Adrenal gland (tissue), 12 donors: ENCODE data around the gene AHNAK. TPM values are rescaled to one million over a fixed set of nuclear protein-coding genes. Genes with fewer than 3 reads are reported as not detected.

Experiments
- DNase-seq, 7 donors: peaks; one replicate each; pipeline ENCODE4 v3.0.0-alpha.2; 2019 to 2020
- H3K27ac ChIP-seq, 5 donors: fragments of 200-600 bp; sonication (generic) in 4 of 5; 1 replicate in 3 of 5; 2 replicates in 2 of 5; pipeline versions ENCODE4 v1.5.1 to v1.8.0; 2016 to 2020; ENCODE audit warnings: mild to moderate bottlenecking in 1 of 5
- H3K27me3 ChIP-seq: fragments of 200-600 bp; 2 replicates; pipeline ENCODE4 v1.8.0; 2021
- H3K36me3 ChIP-seq, 2 donors: fragments of 200-600 bp; replicated peaks in 1 of 2; 1 replicate in 1 of 2; 2 replicates in 1 of 2; pipeline versions ENCODE4 v1.5.1 to v1.8.0; 2018 to 2022
- H3K4me1 ChIP-seq, 2 donors: fragments of 200-600 bp; replicated peaks in 1 of 2; 1 replicate in 1 of 2; 2 replicates in 1 of 2; pipeline versions ENCODE4 v1.5.1 to v1.8.0; 2018 to 2021
- H3K4me3 ChIP-seq, 4 donors: fragments of 200-600 bp; sonication (generic) in 3 of 4; one replicate each; pipeline ENCODE4 v1.5.1; 2016 to 2018
- H3K9me3 ChIP-seq, 3 donors: fragments of 200-600 bp; sonication (generic) in 1 of 3; replicated peaks in 1 of 3; 1 replicate in 2 of 3; 2 replicates in 1 of 3; pipeline versions ENCODE4 v1.5.1 to v1.8.0; 2016 to 2021
- CTCF ChIP-seq, 6 experiments: fragments of 450-650 bp in 4 of 6; fragments of 200-600 bp in 2 of 6; sonication (generic) in 1 of 6; IDR thresholded peaks; 1 replicate in 5 of 6; 2 replicates in 1 of 6; pipeline versions ENCODE4 v1.5.1 to v1.8.0; 2016 to 2021; ENCODE audit warnings: antibody characterized with exemption in 6 of 6, mild to moderate bottlenecking in 2 of 6, moderate library complexity in 1 of 6
- POLR2A ChIP-seq, 2 donors: fragments of 450-650 bp; IDR thresholded peaks; one replicate each; pipeline ENCODE4 v1.6.1; 2017; ENCODE audit warnings: antibody characterized with exemption in 2 of 2, mild to moderate bottlenecking in 2 of 2, moderate library complexity in 1 of 2
- WGBS, 4 donors: extraction: QIAGEN DNeasy Blood & Tissue Kit in 2 of 4; methylation state at CpG; one replicate each; pipeline versions ENCODE4 v1.1.5 to v1.1.7; 2013 to 2017; 5-methylcytosine and 5-hydroxymethylcytosine counted together
- intact Hi-C, 2 donors: fragments of 100-400 bp; cut with DNase I; formaldehyde crosslinking; loops; one replicate each; pipeline versions ENCODE4 v1.14.1 to v1.15.0; 2022 to 2023
- polyA plus RNA-seq, 3 donors: library from polyadenylated mRNA; stranded (reverse); fragments of 200-250 nt in 2 of 3; fragments of 350-450 nt in 1 of 3; fragmentation: Illumina TruSeq in 1 of 3; extraction: RNeasy Lipid Tissue Mini Kit (QIAGEN cat#74804) in 1 of 3; gene quantifications; one replicate each; pipeline ENCODE4 v1.2.3, GENCODE V29; 2013 to 2014
- total RNA-seq, 9 donors: library from RNA; depleted of rRNA in 4 of 9; stranded (reverse); fragments of >200 nt in 4 of 9; fragments of 120-200 nt in 1 of 9; fragmentation: NEBNext Ultra II Directional in 1 of 9; extraction: Animal tissue kit (Norgen Biotek cat#: 25700) in 1 of 9; gene quantifications; one replicate each; pipeline versions ENCODE4 v1.1.0 to v1.2.4, GENCODE V29; 2013 to 2023
- donor health status: healthy with polysubstance abuse.
- donor health status: Bipolar disorder and iron deficiency.
- donor health status: DM: yes; HTN: yes; CAD: no.
- donor health status: DM: no; HTN: no; CAD: no.
- donor health status: DM: no; HTN: no; CAD: no.
- donor health status: DM: yes; HTN: yes; CAD: no.

AHNAK gene
- total and polyA plus RNA-seq, 12 donors = 32.0 to 307 (median 175) TPM

- Histone ChIP-seq H3K27me3 (no peaks in the 10 kb centered on the region), H3K4me3 (no peak overlapping the region), H3K27ac (peak overlapping the region in 2 of 5 donors; percentile 3 to 84), H3K9me3 (no peaks in the 10 kb centered on the region), H3K36me3 (peaks cover 0 to 56% of the 10 kb centered on the region in 2 donors), H3K4me1 (peaks cover 10 to 30% of the 10 kb centered on the region in 2 donors)
- intact Hi-C loops = no loop called here
- peak; percentile 70 to 93 (median 87) for DNase-seq
- TF ChIP-seq CTCF (IDR thresholded peaks at IDR 0.05) (peak; percentile 36 to 60 (median 55)), POLR2A (IDR thresholded peaks at IDR 0.05) (no peak)
- WGBS, 4 donors = 55 to 60% (median 56%) methylated on average over 13 of the region's 13 CpGs
Measured at GRCh38 chr11:62593434-62594044, 46.9 kb upstream of the AHNAK start.

DNA sequence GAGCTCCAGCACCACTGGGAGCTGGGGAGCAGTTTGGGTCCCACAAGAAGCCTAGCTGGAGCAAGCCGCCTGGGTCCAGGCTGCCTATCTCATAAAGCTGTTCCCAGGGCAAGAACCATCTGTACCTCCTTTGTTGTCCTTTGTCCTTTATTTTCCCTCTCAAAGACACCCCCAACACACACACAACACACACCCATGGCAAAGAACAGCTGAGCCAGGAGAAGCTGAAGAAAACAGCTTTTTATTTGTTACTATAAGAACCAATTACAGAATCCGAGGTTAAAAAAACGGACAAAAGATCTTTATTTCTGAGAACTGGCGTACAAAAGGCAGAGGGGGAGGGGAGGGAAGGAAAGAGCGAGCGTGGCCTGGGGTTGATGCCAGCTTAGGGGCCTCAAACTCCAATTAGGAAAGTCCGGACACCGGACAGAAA, 46.4 kb upstream of the AHNAK start:
- Histone ChIP-seq H3K9me3 (no peaks in the 10 kb centered on the region), H3K4me3 (no peak overlapping the region), H3K27ac (peak overlapping the region in 3 of 5 donors; percentile 84 to 96 (median 95)), H3K27me3 (no peaks in the 10 kb centered on the region), H3K36me3 (peaks cover 0 to 56% of the 10 kb centered on the region in 2 donors), H3K4me1 (peaks cover 9 to 26% of the 10 kb centered on the region in 2 donors)
- no peak for DNase-seq
- 63 to 73% (median 68%) methylated on average over 8 of the region's 8 CpGs for WGBS, 4 donors
- intact Hi-C loops = no loop called here
- TF ChIP-seq CTCF (IDR thresholded peaks at IDR 0.05) = no peak
- no peak for TF ChIP-seq POLR2A (IDR thresholded peaks at IDR 0.05)

GRCh38 chr11:62592146-62592815, 45.7 kb upstream of the AHNAK start:
- peaks cover 9 to 26% of the 10 kb centered on the region in 2 donors for H3K4me1 ChIP-seq
- DNase-seq = peak in 2 of 7 donors; percentile 46 to 48
- H3K4me3 ChIP-seq = peak overlapping the region in 2 of 4 donors; percentile 33 to 53
- 7 to 13% (median 9%) methylated on average over 9 to 17 of the region's 17 CpGs for WGBS, 4 donors
- peak overlapping the region; percentile 84 to 96 (median 95) for H3K27ac ChIP-seq
- no peak for TF ChIP-seq CTCF (IDR thresholded peaks at IDR 0.05)
- intact Hi-C loops = no loop called here
- no peaks in the 10 kb centered on the region for H3K27me3 ChIP-seq
- H3K36me3 ChIP-seq = peaks cover 0 to 56% of the 10 kb centered on the region in 2 donors
- no peaks in the 10 kb centered on the region for H3K9me3 ChIP-seq

DNA sequence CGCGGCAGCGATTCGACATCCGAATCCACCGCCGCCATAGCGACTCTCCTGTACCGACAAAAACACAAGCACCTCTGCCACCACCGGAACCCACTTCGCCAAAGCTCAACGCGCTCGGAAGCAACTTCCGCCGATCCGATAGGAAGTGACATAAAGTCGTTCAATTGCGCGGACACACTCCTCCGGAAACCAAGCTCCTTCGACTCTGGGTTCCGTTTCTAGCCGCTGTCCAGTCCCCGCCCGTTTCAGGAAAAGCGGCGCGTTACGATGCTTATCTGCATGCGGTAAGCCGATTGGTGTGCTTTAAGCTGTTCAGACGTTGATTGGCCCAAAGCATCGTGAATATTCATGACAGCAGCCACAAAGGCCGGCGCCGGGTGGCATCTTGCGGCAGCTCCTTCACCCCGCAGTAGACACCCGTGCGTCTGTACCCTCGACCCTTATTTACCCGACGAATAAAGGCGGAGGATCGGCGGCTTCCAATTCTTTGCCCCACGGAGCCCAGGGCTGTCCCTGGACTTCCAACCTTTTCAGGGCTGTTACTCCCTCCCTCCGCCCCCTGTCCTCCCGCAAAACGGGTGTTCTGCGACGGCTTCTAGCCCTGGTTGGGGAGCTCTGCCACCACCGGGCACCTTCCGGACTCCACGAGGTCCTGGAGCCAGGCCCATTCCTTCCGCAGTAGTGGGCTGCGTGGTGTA, 45.0 kb upstream of the AHNAK start, which contains the start of gene TUT1:
Gene TUT1 (minus strand): TSS at position 76 of the 698 bp plus-strand sequence. CDS start 38 bp downstream, at position 38.
- 0 to 1% (median 0%) methylated on average over 16 to 58 of the region's 58 CpGs for WGBS, 4 donors
- Histone ChIP-seq H3K36me3 (peaks cover 0 to 52% of the 10 kb centered on the region in 2 donors), H3K9me3 (no peaks in the 10 kb centered on the region), H3K27me3 (no peaks in the 10 kb centered on the region), H3K4me1 (peaks cover 9 to 26% of the 10 kb centered on the region in 2 donors), H3K4me3 (peak within 1 kb of the TSS; percentile 43 to 83 (median 50)), H3K27ac (peak within 1 kb of the TSS; percentile 84 to 96 (median 95))
- DNase-seq = peak; percentile 96 to 99 (median 98)
- TF ChIP-seq CTCF (IDR thresholded peaks at IDR 0.05) (peak in 1 of 6 experiments; percentile 10), POLR2A (IDR thresholded peaks at IDR 0.05) (peak; percentile 76 to 95)
- intact Hi-C loops = no loop called here
